ENCODE results near the gene TSPO.

Gene TSPO

GRCh38 chr22:43212434-43212952, 61.1 kb downstream of the TSPO start:
- H3K27me3 Mint-ChIP-seq = peaks cover 15% of the 10 kb centered on the region
- no peak overlapping the region for H3K27ac Mint-ChIP-seq
- no peak overlapping the region for H3K4me3 Mint-ChIP-seq
- H3K9me3 Mint-ChIP-seq = no peaks in the 10 kb centered on the region
- H3K4me1 Mint-ChIP-seq = no peaks in the 10 kb centered on the region
- H3K36me3 Mint-ChIP-seq = no peaks in the 10 kb centered on the region
- CTCF ChIA-PET = no interaction called here
- DNase-seq = no peak
